Ishikawa (cell line): ENCODE measurements around the gene SETD7.

Experiments
- CEBPB ChIP-seq: IDR thresholded peaks from 2 replicates; pipeline ENCODE4 v1.6.1; 2012
- MAX ChIP-seq: IDR thresholded peaks from 2 replicates; pipeline ENCODE4 v1.6.1; 2012

- no peak for TF ChIP-seq CEBPB
- no peak for TF ChIP-seq MAX
Observed at GRCh38 chr4:139603576-139604410, 47.8 kb upstream of the SETD7 start.
